C4-2B (cell line): ENCODE data around the gene NACC2.

Experiments used
- ZFX ChIP-seq: fragments of 450-650 bp; IDR thresholded peaks from 2 replicates; pipeline ENCODE4 v1.6.1; 2017
- TF ChIP-seq, protein P1 (sequence below): fragments of 450-650 bp; conservative IDR thresholded peaks from 2 replicates; pipeline ENCODE4 v1.5.1; 2017; ENCODE audit warnings: mild to moderate bottlenecking

DNA sequence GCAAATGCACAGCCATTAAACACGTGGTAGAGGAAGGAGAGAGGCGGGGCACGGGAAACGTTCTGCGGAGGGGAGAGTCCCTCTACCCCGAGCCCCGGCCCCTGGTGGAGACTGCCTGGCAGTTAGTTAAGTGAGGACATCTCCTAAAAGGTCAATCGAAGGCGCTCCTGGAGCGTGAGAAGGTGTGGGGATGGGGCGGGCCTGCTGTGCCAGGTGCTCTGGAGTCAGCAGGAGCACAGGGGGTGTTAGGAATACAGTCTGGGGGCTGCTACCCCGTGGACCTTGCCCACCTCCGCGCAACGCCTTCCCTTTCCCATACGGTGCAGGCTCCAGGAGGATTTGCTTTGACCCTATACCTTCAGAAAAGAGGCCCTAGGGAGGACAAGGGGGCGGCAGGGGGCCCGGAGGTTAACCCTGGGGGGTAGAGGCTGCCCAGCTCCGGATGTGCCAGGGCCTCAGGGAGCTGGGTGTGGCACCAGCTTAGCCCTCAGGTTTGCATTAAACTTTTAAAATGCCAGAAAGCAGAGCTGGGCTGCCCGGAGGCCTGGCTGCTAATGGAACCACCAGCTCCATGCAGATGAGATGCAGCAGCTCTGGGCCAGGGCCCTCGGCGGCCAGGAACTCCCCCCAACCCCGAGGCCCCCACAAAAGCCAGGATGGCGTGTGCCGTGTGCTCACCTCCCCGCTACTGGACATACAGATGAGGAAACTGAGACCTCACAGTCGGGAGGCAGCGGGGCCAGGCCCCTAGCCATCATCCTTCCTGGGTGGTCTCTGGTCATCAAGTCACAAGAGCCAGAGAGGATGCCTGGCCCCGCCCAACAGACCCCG is 39.2 kb downstream of the NACC2 start:
- TF ChIP-seq, protein P1, sequence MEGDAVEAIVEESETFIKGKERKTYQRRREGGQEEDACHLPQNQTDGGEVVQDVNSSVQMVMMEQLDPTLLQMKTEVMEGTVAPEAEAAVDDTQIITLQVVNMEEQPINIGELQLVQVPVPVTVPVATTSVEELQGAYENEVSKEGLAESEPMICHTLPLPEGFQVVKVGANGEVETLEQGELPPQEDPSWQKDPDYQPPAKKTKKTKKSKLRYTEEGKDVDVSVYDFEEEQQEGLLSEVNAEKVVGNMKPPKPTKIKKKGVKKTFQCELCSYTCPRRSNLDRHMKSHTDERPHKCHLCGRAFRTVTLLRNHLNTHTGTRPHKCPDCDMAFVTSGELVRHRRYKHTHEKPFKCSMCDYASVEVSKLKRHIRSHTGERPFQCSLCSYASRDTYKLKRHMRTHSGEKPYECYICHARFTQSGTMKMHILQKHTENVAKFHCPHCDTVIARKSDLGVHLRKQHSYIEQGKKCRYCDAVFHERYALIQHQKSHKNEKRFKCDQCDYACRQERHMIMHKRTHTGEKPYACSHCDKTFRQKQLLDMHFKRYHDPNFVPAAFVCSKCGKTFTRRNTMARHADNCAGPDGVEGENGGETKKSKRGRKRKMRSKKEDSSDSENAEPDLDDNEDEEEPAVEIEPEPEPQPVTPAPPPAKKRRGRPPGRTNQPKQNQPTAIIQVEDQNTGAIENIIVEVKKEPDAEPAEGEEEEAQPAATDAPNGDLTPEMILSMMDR, result no peak
- no peak for TF ChIP-seq ZFX
